HG03159 (cell line): ENCODE results near the gene TMEM30A.

Source experiments
- ATAC-seq: cut with Tn5 transposase; IDR thresholded peaks from one replicate; pipeline ENCODE4 v1.9.1; 2021; ENCODE audit warnings: mild to moderate bottlenecking, moderate library complexity; ENCODE audit not compliant: unreplicated experiment

Gene TMEM30A

DNA sequence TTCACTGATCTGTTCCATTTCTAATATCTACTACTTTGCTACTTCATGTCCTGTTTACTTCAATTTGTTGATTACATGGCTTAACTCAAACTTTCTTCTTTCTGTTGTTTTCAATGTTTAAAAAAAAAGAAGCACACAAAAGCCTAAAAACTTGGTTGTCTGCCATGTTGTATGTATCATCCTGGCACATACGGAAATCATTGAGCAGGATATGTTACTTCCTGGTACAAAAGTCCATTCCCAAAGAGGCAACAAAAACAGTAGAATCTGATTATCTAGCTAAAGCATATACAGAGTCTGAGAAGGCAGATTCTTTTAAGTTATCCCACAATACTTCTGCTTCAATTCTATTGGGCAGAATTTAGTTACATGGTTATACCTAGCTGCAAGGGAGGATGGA, 64.2 kb downstream of the TMEM30A start:
- ATAC-seq: no peak

DNA sequence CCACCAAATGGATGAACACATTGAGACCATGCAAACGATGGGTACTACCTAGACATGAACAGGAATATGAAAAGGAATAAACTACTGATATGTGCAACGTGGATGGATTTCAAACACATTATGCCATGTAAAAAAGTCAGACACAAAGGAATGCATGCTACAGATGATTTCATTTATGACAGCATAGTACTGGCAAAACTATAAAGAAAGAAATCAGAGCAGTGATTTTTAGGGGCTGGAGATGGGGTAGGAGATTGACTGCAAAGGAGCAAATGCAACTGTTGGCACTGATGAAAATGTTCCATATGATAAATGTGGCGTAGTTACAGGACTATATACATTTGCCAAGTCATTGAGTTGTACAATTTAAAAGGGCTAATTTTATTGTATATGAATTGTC, 65.3 kb downstream of the TMEM30A start:
- no peak for ATAC-seq

GRCh38 chr6:75217193-75217592, 67.4 kb downstream of the TMEM30A start:
- no peak for ATAC-seq

DNA sequence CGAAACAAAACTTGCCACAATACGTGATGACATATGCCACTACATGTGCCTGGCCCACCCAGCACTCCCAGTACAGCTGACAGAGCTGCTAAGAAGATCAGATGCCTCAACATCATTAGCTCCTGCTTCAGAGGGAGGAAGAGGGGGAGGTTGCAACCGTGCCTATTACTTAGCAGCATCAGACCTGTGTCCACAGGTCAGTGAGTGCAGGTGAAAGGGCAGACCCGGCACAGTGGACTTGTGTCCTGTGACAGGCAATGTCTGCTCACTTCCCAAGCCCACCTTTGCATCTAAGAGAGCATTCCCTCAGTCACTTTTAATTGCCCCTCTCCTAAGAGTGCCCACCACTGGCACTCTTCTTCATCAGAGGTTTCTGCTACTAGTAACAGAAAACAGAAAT, 69.3 kb downstream of the TMEM30A start:
- ATAC-seq: no peak

DNA sequence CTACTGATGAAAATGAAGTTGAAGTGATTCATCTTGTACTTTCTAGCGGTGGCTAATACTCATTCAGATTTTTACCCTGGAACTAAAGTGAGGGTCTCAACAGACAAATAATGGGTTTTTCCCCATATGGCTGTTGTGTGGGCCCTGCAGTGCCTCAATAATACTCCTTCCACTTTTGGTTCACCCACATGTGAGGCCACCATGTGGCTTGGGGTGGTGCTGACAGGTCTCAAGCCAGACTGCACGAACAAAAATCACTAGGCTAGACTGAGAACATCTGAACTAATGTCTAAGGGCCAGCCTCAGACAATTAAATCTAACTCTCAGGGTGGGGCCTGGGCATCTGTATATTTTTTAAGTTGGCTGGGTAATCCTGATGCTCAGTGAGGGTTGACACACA, 70.9 kb downstream of the TMEM30A start:
- peak; percentile 43 for ATAC-seq

DNA sequence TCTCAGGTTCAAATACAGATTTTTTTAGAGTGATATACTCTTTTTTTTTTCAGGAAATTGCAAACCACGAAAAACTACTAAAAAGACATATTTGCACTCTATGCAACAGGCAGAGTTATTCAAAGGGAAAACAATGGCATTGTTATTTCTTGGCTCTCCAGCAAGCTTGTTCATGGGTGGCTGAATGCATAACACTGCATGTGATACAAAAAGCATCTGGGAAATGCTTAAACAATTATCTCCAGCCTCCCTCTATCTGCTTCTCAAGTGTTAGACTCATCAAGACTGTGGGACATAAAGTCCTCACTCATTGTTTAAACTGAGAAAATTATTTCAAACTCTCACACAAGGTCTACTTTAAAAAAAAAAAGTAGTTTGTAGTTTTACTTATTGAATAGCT, 71.5 kb downstream of the TMEM30A start:
- ATAC-seq: no peak

DNA sequence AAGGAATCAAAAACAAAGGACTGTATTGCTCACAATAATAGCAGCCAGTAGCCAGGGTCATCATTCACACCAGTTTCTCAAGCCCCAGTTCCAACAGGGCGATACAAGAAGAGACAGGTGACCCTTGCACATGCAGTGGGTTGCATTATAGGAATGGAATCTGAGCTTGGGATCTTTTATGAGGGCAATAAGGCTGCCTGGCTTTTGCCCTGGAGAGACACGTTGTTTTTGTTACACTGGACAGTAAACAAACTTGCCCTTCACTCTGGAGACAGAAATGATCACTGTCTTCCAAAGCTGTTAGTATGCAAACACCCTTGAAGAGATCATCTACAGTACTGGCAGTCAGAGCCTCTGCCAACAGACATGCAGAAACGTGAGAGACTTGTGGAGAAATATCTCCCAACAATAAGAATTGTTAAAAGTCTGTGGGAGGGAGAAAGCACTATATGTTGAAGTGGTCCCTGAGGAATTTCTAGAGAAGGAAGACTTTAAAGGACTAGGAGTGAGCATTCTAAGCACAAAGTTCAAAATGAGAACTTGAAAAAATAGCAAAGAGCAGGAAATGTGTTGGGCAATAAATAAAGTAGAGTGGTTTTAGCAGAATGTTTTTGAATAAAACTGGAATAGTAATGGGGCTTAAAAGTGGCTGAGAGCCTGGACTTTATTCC, 72.5 kb downstream of the TMEM30A start:
- no peak for ATAC-seq

DNA sequence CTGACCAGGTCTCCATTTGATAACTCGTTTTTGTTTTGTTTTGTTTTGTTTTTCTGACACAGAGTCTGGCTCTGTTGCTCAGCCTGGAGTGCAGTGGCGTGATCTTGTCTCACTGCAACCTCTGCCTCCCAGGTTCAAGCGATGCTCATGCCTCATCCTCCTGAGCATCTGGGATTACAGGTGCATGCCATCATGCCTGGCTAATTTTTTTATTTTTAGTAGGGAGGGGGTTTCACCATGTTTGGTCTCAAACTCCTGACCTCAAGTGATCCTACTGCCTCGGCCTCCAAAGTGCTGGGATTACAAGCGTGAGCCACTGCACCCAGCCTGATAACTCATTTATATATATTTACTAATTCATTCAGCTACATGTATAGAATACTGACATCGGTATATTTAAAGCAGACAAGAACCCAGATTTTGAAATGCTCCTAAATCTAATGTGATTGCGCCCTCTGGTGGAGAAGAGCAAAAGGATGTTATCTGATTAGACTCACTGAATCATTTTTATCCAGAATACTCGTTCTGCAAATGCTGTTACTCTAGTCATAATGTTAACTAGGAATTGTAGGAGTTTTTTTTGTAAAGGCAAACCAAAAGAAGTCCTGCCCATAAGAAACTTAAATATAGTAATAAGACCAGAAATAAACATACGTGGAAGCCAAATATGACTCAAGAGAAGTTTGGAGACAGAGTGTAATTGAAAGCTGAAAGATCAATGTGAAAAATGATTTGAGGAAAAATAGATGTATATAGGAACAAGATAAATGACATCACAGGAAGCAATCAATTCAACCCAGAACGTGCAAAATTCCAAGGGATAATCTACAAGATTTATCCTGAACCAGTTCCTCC, 73.5 kb downstream of the TMEM30A start:
- no peak for ATAC-seq

DNA sequence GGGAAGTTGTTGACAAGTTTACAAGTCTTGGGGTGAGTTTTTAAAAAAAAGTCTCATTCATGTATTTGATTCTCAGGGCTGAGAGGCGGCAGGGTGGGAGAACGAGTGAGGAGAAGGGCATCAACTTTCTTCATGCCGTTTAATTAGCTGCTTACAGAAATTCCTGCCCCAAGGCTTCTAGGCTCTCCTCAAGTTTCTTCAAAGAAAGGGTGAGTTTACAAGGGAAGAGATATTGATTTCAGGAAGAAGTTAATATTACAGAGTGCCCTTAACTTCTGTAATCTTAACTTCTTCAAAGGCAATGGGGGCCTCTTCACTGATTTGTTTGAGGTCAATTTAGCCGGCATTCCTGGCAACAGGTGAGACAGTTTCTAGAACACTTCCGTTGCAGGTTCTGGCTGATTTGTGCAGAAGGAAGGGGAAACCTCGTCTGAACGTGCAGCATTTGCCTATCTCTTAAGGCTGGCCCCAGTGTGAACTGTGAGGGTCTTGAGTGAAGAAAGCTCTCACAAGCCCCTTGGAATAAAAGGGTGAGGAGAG, 75.3 kb downstream of the TMEM30A start:
- no peak for ATAC-seq

- peak; percentile 69 for ATAC-seq
Measured at GRCh38 chr6:75208298-75209183, 76.1 kb downstream of the TMEM30A start.

DNA sequence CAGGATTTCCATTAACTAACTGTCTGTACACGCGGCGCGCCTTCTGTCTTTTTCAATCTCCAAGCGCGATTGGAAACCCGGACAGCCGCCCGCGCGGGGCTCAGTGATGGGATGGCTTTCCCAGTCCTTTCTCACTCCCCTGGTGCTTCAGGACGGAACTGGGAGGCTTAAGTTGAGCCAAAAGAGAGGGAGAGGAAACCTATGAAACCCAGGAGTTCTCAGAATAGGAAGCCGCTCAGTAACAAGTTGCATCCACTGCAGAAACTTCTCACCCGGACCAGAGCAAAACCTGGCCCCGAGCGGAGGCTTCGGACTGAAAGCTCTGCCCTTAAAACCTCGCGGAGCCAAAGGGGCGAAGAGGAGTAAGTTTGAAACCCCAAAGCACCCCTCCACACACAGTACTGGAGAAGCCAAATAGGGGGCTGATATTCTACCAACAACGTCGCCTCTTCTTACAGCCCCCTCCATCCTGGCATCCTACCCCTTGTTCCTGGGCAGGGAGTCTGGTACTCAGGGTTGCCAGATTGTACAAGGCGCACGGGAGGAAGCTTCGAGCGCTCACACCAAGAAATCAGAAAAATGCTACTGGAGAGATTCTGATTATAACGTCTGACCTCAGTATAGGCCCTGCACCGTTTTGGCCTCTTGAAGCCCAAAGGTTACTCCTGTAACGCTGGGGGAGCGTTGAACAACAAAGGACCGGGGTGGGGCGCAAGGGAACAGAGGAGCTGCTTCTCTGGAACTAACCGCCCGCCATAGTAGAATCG, 77.8 kb downstream of the TMEM30A start:
- ATAC-seq: no peak

DNA sequence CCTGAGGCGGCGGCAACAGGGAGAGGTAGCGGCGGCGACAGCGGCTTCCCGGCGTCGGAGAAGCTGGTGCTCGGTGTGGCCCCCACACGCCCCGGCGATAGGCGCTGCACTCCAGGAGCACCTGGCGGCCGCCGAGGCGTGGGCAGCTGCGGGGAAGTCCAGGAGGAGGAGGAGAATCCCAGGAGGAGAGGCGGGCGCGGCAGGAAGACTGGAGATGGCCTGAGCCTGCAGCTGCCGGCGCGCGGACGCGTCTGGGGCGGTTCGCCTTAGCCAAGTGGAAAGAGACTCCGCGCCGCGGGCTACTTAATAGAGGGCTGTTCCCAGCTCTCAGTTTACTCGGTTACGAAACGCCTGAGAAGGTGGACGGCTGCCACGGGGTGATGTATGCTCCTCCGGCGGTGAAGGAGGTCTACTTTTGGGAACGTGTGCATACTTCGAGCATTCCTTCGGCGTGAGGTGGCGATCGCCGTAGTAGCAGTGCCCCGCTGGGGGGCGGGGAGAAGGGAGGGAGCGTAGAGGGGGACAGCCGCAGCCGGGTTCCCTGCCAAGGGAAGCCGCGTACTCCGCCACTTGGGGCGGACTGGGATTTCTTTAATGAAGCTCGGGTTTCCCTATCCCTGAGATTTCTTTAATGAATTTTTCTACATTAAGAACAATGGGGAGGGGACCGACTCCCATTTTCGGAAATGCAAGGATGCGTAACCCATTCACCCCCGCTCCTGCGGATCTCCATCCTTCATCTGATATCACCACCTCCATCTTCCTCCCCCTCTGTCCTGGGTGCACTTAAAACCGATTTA, 78.6 kb downstream of the TMEM30A start, which contains the start of gene COL12A1:
TSS of gene COL12A1 (minus strand) at position 278 of the 800 bp plus-strand sequence. CDS start 3,261 bp downstream, outside the sequence.
- no peak for ATAC-seq

GRCh38 chr6:75204959-75205775, 79.4 kb downstream of the TMEM30A start:
- ATAC-seq: no peak

- no peak for ATAC-seq
Measured at GRCh38 chr6:75204217-75204958, 80.2 kb downstream of the TMEM30A start.

DNA sequence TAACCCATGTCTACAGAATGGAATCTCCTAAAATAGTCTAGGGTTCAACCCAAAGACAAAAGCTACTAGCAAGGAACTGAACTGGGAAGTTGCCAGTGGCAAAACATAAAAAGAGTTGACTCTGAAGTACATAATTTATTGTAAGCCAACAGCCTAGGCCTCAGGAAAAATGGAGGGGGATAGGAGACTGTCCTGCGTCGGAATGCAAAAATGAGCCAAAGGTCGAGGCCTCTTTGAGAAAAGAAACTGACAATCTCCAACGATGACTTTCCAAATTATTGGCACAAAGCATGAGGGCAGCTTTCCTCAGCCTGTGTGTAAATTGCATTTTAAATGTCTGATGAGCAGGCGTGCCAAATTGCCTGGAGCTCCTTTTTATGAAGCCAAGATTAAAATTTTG, 80.9 kb downstream of the TMEM30A start:
- no peak for ATAC-seq
